ENCODE data around the gene GET4.

Gene GET4

DNA sequence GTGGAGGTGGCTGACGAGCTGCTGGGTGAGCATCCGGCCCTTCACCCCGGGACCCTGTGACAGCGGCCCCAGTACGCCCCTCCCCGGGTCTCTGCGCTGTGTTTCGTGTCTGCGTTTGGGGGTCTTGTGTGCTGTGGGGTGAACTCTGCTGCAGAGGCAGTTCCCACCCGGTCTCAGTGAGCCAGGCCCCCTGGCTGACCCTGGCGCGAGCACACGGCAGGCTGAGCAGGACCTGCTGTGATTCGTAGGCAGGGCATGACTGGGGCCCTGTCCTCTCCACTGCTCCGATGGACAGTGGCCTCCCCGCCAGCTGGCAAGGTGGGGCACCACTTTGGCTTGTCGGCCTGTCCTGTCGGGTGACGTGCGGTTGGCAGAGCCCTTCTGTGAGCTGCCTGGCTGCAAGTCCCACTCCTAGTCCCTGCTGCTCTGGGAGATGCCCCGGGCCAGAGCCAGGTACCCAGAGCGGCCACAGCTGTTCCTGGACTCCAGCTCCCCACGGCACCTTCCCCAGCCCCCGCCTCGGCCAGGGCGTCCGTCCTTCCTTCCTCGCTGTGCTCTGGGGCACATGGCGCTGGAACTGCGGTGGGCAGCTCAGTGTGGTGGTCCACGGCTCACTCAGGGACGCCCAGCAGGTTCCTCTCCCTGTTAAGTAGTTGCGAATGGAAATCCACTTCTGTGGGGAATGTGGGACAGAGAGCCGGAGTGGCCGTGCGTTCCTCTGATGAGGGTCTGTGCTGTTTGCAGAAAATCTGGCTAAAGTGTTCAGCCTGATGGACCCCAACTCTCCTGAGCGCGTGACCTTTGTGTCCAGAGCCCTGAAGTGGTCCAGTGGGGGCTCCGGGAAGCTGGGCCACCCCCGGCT lies 10.5 kb downstream of the GET4 start:
- DNase-seq (ENCODE audit: low spot score), result no peak

DNA sequence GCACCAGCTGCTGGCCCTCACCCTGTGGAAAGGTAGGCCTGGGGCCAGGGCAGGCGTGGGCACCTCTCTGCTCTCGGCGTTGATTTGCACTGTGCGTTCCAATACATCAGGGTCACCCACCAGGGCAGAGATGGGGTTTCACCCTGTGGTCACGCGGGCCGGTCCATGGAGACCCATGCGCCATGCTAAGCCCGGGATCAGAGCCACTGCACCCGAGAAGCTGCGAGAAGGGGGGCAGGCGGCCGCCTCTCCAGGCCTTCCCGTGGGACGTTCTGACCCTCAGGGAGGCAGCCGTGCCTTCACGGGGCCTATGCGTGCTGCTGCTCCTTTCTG lies 11.1 kb downstream of the GET4 start:
- DNase-seq (ENCODE audit: low spot score), result no peak

DNA sequence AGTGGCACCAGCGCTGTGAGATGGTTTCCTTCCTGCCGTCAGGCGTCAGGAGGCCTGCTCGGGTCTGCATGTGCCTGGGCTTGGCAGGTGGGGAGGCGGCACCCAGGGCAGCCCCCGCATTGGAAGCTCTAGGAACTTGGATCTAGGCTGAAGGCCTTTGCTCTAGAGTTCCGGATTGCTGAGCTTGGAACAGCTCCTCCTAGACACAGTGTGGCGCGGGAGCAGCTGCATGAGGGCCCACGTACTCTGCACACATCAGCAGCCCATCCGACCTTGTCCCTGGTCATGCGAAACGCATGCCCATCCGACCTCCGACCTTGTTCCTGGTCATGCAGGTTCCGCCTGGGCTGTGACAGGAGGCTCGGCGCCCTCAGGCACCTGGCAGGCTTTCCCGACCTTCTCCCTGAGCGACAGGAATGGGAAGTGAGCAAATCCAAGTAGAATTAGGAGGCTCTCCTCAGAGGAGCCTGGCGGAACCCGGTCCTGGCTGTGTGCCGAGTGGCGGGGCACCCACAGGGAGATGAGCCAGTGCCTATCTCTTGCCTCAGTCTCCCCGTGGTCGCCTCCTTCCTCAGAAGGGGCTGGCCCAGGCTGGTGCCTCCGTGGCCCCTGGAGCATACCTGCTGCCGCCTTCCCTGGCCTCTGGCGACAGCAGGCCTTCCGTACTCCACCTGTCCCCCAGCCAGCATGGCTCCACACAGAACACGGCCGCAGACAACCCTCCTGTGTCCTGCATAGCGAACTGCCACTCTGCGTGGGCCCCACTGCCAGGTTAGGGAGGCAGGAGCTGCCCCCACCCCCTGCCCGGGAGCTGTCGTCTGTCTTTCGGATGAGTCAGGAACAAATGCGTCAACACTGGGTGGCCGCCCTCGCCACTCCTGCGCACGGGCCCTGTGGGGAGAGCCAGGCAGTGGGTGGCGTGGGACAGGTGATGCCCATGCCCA lies 12.0 kb downstream of the GET4 start:
- no peak for DNase-seq (ENCODE audit: low spot score)

DNA sequence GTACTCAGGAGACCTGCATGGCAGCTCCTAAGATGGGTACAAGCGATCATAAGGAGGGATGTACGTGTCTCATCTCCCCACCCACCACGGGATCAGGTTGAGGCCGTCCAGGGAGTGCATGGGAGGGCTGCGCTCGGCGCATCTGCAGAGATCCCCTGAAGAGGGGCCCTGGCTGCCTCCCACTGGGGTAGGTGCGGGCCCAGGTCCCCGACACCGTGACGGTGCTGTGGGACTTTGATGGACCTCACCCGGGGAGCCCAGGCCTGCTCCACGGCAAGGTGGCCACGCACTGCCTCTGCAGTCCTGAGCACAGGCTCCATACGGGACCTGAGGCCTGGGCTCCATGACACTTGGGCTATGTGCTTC lies 12.7 kb downstream of the GET4 start:
- DNase-seq (ENCODE audit: low spot score), result no peak

DNA sequence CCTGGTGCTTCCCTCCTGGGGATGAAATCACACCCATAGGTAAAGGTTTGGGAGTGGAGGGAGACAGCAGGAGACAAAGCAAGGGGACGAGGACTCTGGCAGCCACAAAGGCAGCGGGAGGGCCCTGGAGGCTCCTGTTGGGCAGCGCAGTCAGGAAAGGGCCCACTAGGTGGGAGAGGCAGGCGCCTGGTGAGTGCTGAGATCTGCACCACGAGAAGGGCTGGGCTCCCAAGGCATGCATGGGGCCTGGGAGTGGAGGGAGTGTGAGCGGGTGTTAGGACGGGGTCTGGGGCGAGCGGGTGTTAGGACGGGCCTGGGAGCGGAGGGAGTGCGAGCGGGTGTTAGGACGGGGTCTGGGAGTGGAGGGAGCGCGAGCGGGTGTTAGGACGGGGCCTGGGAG lies 13.0 kb downstream of the GET4 start:
- no peak for DNase-seq (ENCODE audit: low spot score)

DNA sequence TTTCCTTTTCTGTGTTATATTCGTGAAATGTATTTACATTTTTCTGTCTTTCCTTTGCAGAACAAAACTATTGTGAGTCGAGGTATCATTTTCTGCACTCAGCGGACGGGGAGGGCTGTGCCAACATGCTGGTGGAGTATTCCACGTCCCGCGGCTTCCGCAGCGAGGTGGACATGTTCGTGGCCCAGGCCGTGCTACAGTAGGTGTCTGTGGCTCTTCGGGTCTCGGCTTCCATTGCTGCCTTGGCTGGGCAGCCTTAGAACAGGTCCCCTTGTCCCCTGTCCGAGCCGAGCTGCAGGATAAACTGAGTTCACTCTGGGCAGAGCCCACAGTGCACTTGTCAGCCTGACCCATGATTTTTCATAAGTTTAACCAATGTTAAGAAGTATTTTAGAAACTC lies 14.5 kb downstream of the GET4 start:
- no peak for DNase-seq (ENCODE audit: low spot score)

DNA sequence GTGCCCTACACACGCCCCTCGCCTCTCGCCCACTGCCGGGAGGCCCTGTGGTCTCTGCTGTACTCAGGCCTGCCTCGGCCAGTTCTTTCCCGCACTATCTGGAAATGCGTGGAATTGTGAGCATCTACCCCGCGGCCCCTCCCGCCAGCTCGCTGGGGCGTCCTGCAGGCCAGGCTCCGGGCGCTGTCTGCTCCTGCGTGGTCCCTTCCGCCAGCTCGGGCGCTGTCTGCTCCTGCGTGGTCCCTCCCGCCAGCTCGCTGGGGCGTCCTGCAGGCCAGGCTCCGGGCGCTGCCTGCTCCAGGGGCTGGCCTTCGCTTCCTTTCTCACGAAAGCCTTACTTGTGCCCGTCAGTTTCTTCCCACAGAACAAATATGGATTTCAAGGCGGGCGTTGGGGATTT lies 14.9 kb downstream of the GET4 start:
- DNase-seq (ENCODE audit: low spot score), result no peak

DNA sequence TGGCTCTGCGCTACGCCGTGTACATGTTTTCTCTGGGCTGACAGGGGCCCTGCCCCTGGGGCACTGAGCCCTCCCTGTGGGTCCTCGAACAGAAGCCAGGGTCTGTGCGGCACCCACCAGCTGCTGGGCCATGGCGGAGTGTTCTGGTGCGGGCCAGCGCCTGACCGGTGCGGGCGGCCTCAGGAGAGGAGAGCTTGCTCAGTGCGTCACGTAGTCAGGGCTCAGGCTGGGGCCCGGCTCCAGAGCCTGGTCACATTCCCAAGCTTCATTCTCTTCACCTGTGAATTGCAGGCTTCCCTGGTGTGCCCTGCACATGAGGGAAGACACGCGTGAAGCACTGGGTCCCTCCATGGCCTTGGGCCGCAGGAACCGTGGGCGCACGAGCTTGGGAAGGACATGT lies 15.5 kb downstream of the GET4 start:
- DNase-seq (ENCODE audit: low spot score), result no peak

DNA sequence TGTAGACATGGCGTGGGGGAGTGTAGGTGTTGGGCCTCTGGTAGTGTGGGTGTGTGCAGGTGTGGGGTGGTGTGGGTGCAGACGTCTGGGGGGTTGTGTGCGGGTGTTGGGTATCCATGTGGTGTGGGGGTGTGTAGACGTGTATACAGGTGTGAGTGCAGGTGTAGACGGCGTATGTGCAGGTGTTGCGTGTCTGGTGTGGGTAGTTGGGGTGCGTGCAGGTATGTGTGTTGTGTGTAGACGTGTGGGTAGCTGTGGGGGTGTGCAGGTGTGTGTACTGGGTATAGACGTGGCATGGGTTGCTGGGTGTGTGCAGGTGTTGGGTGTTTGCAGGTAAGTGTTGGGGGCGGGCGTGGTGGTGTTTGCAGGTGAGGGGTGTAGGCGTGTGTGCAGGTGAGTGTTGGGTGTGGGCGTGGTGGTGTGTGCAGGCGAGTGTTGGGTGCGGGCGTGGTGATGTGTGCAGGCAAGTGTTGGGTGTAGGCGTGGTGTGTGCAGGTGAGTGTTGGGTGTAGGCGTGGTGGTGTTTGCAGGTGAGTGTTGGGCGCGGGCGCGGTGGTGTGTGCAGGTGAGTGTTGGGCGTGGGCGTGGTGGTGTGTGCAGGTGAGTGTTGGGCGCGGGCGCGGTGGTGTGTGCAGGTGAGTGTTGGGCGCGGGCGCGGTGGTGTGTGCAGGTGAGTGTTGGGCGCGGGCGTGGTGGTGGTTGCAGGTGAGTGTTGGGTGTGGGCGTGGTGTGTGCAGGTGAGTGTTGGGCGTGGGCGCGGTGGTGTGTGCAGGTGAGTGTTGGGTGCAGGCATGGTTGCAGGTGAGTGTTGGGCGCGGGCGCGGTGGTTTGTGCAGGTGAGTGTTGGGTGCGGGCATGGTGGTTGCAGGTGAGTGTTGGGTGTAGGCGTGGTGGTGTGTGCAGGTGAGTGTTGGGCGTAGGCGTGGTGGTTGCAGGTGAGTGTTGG lies 16.6 kb downstream of the GET4 start:
- no peak for DNase-seq (ENCODE audit: low spot score)

DNA sequence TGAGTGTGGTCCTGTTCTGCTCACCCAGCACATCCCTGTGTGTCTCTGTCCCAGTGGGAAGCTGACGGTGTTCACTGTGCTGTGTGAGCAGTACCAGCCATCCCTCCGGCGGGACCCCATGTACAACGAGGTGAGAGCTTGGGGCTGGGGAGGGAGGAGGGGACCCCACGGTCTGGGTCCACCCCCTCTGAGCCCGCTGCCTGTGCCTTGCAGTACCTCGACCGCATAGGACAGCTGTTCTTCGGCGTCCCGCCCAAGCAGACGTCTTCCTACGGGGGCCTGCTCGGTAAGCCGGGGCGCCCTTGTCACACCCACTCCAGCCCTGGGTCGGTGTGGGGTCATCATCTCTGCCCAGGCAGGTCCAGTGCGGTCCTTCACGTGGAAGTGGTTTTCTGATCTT lies 17.3 kb downstream of the GET4 start:
- DNase-seq (ENCODE audit: low spot score), result no peak

DNA sequence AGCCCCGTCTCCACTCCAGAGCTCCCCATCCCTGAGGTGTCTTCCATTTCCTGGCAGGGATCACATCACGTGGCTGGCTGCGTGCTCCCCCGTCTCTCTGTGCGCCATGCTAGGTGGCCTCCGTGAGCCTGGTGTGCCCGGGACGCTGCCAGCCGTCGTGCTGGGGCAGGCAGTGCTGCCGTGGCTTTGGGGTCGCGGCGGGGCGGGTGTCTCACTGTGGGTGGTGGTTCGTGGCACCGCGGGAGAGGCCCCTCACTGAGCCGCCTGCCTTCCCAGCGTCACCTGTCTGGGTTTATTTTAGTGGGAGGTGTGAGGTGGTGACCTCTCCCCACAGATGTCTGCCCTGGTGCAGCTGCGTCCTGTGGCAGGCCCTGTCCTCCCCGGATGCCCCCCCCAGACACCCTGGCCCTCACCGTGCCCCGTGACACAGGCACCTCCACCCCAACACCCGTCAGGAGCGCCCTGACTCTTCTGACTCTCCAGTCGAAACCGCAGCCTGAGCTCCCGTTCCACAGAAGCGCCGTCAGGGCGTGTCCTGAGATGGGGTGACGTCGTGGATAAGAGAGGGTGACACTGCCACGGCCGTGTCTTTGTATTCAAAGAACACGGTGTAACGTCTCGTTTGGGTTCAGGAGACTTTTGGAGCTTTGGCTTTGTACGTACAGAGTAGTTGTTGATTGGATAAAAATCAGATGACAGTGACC lies 18.0 kb downstream of the GET4 start:
- DNase-seq (ENCODE audit: low spot score), result no peak

DNA sequence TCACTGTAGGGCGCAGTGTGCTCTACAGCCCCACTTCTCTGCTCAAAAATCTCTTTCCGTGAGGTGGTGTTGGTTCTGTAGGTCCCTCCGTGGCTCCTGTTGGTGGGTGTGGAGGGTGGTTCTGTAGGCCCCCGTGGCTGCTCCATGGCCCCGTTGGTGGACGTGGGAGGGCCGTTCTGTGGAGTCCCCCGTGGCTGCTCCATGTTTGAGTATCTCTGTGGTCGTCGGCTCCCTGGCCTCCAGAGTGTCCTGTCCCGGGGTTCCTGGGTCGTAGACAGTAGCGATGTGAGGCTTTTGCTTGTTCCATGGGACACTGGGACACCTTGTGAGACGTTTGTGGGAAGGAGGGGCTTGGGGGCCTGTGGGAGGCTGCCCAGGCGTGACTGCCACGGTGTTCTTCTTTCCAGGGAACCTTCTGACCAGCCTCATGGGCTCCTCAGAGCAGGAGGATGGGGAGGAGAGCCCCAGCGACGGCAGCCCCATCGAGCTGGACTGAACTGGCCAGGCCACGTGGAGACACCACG lies 18.6 kb downstream of the GET4 start:
- no peak for DNase-seq (ENCODE audit: low spot score)

DNA sequence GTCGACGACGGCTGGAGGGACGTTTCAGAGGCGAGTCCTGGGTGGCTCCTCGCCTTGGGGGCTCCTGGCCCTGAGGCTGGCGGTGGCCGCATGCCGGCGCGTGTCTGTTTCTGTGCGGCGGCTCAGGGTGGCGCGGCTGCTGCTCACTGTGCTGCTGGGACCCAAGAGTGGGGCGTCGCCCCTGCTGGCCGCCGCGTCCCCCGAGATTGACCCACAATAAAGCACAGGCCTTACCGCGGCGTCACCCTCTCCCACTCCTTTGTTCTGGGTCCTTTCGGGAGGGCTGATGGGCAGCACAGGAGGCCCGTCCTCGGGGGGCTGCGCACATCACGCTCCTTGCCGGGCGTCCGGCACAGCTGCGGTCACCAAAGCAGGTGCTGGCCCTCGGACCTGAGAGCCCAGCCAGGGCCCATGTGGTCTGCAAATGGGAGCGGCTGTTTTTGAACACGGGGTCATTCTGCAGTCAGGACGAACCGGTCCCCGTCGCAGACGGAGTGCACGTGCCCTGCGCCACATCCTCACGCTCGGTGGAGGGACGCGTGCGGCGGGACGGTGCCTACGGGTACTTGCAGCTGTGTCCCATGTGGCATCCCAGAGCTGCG lies 19.2 kb downstream of the GET4 start:
- no peak for DNase-seq (ENCODE audit: low spot score)

DNA sequence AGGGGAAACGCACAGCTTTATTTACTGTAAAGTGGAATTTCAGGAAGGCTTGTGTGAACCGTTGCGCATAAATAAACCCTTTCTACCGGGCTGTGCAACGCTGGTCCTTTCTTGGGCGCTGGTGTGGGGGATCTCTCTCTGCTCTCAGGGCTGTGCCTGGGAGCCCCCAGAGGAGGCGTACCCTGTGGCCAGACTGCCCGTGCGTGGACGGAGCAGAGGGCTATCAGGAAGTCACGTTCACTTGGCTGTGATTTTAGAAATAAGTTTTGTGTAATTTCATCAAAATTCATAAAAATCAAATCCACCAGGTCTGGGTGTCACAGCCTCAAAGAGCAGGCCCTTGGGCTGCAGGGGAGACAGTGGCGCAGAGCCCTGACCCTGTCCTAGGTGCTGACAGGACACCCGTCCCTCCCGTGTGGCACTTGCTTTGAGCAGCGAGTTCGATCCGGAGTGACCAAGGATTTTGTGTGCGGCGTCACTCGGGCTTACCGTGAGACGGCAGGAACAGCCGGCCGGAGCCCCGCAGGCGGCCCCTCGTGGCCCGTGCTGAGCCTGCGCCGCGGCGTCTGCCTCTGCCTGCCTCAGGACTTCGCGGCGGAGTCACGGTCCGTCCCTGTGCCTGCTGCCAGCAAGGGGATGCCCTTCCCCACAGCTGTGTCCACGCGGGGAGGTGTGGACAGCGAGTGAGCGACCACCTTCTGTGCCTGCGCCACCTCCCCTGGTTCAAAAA lies 20.2 kb downstream of the GET4 start:
- no peak for DNase-seq (ENCODE audit: low spot score)

DNA sequence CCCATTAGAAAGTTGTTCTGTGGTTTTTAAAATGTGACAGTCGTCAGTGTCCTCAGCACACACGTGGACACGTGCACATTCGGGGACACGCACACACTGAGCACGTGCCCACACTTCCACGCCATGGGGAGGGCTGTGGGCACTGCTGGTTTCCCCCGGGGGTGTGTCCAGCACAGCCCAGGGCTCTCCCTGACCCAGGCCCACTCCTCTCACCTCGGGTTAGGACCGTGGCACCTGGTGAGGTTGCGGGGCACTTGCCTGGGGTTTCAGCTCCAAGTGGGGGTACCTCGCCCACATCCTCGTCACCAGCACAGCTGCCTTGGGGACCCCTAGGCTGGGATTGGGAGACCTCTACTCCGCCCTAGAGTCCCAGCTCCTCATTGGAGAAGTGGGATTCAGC lies 20.7 kb downstream of the GET4 start:
- no peak for DNase-seq (ENCODE audit: low spot score)

DNA sequence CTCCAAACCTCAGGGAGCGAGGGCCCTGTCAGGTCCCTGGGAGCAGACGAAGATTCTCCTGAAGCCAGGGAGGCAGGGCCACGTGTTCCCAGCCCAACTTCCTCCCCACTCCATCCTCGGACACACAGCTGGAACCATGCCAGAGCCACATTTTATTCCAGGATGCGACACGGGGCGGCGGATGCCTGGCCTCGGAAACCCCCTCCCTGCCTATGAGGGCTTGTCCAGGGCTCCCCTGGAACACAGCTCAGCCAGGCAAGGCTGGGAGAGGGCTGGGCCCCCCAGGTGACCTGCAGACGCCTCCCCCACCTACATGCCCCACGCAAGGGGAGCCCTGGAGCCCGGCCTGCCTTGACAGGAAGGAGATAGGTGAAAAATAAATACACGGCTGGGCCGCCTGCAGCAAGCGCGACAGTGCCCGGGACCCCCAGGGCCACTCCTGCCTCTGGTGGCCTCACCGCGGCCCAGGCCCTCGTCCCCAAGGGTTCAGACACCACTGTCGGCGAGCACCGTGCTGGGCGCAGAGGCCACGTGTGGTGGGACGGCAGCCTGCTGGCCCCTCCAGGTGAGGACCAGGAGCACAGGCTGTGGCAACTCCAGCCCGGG lies 21.5 kb downstream of the GET4 start:
- DNase-seq (ENCODE audit: low spot score), result no peak

DNA sequence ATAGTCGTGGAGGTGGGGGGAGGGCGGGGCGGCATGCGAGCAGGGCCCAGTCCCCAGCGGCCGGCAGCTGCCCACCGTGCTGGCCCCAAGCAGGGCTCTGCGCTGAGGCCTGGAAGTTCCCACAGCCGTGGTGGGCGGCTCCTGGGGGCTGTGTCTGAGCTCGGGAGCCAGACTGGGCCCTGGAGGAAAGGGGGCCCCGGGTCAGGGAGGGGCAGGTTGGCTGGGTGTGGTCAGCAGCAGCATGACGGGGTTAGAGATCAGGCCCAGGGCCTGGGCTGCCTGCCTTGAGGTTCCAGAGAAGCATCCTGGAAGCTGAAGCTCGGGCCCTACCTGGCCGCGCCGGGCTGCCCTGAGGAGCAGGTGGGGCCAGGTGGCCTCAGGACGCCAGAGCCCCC lies 22.1 kb downstream of the GET4 start:
- no peak for DNase-seq (ENCODE audit: low spot score)

DNA sequence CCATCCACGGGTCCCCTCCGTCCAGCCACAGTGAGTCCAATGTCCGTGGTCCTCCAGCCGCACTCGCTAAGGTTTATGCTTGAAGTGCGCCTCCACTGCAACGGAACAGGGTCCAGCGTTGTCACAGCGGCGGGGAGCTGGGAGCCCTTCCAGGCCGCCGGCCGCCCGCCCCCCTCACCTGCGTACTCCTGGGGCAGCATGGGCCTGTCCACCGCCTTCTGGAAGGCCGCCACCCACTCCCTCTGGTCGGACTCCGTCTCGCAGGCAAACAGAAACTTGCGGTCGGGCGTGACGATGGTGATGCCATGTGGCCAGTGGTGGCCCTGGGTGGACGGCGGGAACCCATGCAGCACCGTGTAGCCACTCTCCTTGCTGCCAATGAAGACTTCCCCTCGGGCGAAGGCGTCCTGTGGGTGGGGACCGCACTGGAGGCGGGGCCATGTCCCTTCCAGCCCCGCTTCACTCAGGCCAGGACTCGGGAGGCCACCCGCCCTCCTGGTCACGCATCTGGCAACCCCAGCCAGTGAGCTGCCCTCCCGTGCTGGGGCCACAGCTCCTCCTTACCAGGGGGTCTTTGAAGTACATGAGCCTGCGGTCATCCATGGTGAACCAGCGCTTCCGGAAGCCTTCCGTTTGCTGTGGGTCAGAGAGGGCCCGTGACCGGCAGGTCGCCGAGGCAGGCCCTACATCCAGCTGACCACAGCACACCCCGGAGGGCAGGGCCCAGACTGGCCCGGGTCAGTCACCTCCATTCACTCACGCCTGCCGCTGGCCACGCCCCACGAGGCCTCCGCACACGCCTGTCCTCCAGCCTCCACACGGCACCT lies 22.7 kb downstream of the GET4 start:
- DNase-seq (ENCODE audit: low spot score), result no peak

DNA sequence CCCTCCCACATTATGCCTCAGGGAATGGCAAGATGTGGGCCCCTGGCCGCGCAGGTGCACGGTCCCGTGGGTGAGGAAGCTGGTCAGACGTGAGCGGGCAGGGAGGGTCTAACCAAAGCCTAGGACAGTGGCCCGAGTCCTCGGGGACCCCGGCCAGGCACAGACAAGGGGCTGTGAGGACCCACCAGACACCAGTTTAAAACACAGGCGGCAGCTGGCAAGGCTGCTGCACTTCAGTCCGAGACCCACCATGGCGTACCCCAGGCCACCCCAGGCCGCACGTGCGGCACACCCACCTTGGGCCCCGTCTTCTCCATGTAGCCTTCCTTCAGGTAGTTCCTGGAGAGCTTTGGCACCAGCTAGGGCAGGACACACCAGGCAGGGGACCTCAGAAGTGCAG lies 23.5 kb downstream of the GET4 start:
- DNase-seq (ENCODE audit: low spot score), result no peak

Measured in ecto neural progenitor cell (in vitro differentiated cells).